Measurements from ENCODE around the gene ZNF442.
"Not testable (repeated sequence)": the region's sequence is repeated elsewhere in the genome, so short reads cannot be mapped to it uniquely, and the experiment has no call there.

The ZNF442 gene

GRCh38 chr19:12325690-12326089 is 39.8 kb downstream of the ZNF442 start:
- DNase-seq: no peak

- no peak for DNase-seq
Observed at GRCh38 chr19:12318782-12319413, 46.6 kb downstream of the ZNF442 start.

- no peak for DNase-seq
Observed at GRCh38 chr19:12314553-12314952, 50.9 kb downstream of the ZNF442 start.

- not testable (repeated sequence) for DNase-seq
Observed at GRCh38 chr19:12308891-12309290, 56.6 kb downstream of the ZNF442 start.

Measured in NCI-H446 treated with DMSO at 0.1 percent for 48 hours (cell line).